Loucy (cell line): ENCODE measurements around the gene GALNT1.

ENCODE experiments used
- CTCF ChIP-seq: fragments of 200-600 bp; sonication (generic); conservative IDR thresholded peaks from 2 replicates; pipeline ENCODE4 v1.5.1; 2014; ENCODE audit warnings: mild to moderate bottlenecking, antibody characterized with exemption, low read length
- EZH2phosphoT487 ChIP-seq: fragments of 200-600 bp; IDR thresholded peaks from 2 replicates; pipeline ENCODE4 v1.6.1; 2018; ENCODE audit warnings: antibody characterized with exemption, mild to moderate bottlenecking, moderate library complexity, borderline replicate concordance

- TF ChIP-seq CTCF, result no peak
- no peak for TF ChIP-seq EZH2phosphoT487
Observed at GRCh38 chr18:35611518-35611917, 30.0 kb downstream of the GALNT1 start.
